Caki2 (cell line): Measurements from ENCODE around the gene CLCN4. TPM values are rescaled to one million over a fixed set of nuclear protein-coding genes. Genes with fewer than 3 reads are reported as not detected.

Experiments
- DNase-seq: peaks from one replicate; pipeline ENCODE4 v3.0.0-alpha.2; 2015; ENCODE audit warnings: low read depth
- in situ Hi-C: cut with HindIII; loops from 2 replicates; pipeline ENCODE4 v1.10.0; 2016; ENCODE audit warnings: low sequenced_read_pairs, low pct_unique_long_range_greater_than_20kb, mixed read lengths
- total RNA-seq: library from RNA; depleted of rRNA; stranded (reverse); fragments of >200 nt; shearing (Covaris generic); gene quantifications from 2 replicates; pipeline ENCODE4 v1.2.3, GENCODE V29; 2014; ENCODE audit warnings: low replicate concordance; rRNA removed

CLCN4 gene
- total RNA-seq: 3.1 and 3.4 TPM in 2 replicates

DNA sequence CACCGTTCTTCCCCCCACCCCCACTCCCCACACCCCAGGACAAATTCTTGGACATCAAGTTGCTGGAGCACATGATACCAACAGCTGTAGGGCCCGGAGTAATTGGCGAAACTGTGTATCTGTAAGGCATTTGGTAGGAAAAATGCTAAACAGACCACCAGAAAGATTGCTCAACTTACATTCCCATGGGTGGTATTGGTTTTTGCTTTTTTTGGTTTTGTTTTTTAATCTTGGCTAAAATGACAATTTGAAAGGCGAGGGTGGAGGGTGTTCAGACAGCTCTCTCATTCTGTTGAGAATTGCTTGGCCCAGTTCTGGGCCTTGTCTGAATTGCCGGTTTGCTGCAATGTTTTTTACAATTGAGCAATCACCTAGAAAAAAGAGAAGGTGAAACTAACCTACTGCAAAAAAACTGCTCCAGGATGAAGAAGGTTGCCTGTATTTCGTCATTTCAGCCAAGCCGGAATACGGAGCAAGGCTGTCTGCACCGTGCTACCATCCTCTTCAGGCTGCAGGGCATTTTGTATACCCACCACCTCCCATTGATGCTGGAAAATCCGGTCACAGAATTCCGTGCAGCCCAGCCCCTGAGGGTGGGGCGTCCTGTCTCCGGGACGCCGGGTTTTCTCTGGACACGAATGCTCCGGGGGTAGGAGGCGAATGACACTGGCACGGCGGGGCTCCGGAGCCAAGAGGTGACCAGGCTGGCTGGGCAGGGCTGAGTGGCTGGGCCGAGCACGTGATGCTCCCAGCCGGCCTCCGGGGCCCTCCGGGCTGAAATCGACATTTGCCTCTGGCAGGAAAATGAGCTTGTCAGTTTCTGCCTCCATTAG, at the start of gene CLCN4:
CLCN4 (plus strand) TSS at position 777 of the 833 bp plus-strand sequence. CDS start 28,058 bp downstream, outside the sequence.
- peak; percentile 57 for DNase-seq
- in situ Hi-C loops: no loop called here

DNA sequence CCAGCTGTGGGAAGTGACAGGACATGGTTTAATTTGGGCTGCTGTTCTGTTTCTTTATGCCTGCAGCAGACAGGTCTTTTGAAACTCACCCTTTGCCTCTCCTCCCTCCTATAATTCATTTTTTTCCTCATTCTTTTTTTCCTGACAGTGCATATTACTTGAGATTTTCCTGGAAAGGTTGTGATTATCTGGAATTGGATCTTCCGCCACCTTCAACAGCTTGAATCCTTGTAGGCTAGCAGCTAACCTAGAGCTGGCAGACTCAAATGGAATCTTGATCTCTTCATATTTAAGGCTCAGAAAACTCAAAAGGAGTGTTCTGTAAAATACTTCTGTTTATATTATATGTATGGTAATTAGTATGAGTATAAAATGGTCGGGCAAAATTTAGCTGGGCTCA, 49.3 kb upstream of the CLCN4 start:
- DNase-seq: no peak
- in situ Hi-C loops: no loop called here

DNA sequence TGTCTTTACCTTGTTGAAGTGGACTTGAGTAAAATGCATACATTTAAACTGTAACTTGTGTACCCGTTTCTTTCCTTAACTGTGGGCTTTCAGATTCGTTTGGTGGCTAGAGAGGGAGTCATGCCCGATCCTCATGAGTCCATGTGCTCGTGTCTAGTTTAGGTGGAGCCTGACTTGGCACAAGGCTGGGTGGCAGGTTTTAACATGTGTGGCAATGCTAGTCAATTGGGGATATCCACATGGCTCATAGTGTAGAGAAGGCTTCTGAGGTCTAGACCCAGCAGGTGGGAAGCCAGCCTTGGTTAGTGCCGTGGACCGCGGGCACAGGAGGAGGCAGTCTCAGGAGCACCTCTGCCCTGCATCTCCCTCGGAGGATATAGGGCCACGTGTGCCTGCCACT, 48.5 kb upstream of the CLCN4 start:
- DNase-seq: no peak
- in situ Hi-C loops: no loop called here

DNA sequence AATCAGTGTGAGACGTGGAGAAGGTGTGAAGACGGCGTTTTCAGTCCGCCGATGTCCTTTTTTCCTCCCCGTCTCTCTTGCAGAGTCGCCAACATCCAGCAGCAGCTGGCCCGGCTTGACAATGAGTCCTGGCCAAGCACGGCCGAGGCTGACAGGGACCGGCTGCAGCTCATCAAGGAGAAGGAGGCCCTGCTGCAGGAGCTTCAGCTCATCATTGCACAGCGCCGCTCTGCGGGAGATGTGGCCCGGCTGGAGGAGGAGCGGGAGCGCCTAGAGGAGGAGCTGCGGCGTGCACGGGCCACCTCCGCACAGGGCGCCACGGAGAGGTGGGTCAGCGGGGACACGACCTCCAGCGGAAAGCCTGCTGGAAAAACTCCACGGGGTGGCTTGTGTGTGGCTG, 47.1 kb upstream of the CLCN4 start:
- in situ Hi-C loops: no loop called here
- DNase-seq: no peak

DNA sequence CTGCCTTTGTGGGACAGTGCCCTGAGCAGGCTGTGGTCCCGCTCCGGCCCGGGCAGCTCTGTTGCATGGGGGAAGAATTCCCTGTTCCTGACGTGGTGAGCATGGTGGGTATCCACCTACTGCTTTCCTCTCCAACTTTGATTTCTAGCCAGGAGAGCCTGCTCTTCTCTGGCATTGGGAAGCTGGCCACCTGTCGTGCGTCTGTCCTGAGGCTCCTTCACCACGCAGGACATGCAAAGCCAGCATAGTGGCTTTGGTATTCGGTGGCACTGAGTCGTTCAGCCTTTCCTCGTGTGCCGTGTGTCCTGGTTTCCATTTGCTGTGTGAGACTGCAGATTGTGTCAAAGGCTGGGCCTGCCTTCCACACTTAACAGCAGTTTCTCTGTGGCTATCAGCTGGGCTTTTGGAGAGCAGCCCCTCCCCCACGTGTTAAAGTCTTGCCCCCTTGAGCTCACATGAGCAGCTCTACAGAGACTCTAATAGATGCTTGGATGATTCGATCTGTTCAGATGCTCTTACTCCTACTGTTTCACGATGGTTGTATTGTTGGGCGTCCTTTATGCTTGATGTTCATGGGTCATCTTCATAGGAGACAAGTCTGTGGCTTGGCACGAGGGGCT, 46.3 kb upstream of the CLCN4 start:
- in situ Hi-C loops: no loop called here

DNA sequence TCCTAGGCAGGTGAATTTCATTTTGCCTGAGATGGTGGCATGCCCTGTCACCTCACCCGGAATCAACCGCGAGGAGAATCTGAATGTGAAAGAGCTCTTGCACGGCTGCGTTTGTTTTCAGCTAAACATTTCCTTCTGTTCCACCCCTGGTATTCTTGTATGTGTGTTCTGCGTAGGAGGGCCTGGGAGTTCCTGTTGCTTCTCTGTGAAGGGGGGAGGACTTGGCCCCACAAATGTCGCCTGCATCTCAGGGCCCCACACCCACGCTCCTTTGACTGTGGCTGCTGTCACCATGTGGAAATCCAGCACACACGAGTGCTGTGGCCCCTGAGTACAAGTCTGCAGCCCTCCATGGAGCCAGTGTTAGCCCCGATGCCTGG, 45.8 kb upstream of the CLCN4 start:
- in situ Hi-C loops: no loop called here
- no peak for DNase-seq

More for the DNA sequence above, 46.3 kb upstream of the CLCN4 start:
- no peak for DNase-seq

DNA sequence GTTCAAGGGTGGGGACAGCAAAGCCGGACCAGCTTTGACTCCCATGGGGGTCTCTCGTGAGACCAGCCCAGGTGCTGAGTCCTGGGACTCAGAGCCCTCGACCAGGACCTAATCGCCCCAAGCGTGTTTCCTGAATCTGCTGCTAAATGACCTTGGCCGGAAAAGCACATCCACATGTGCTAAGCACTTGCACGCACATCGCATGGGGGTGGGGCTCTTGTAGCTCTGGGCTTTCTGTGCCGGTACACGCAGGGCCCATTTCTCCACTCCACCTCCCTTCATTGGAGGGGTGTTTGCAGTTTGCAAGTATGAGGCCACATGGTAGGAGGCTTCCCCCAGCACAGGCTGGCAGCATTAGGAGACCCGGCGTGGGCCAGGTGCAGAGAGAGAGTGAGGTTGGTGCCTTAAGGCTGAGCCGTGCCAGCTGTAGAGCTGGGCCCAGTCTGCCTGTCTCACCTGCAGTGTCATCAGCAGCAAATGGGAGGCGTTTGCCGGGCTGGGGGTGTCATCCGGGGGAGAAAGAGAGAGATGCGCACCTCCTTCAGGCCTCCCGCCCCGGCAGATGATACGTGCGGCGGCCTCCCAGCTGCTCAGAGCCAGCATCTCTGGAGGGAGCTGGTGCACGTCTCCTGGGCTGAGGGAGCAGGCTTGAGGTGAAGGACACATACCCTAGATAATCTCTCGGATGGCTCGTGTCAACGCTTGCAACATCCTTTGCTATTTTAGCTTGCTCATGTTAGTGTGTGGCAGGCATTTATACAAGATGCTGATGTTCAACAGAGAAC, 45.2 kb upstream of the CLCN4 start:
- in situ Hi-C loops: no loop called here
- DNase-seq: no peak

DNA sequence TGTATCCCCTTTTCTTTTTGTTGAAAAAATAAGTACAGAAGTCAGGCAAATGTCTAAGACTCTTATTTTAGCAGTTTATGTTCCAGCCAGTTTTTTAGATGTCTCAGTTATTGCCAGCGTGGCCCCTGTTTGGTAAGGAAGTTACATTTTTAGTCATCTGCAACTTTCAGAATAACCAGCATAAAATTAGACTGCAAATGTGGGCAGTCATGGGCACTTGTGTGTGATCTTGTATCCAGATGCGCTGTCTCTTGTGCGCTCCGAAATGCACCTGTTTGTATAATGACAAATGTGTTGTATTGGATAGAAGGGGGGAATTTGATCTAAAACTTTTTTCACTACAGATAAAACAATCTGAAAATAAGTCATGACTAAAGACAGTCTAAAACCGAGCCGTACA, 44.3 kb upstream of the CLCN4 start:
- DNase-seq: no peak
- in situ Hi-C loops: no loop called here

DNA sequence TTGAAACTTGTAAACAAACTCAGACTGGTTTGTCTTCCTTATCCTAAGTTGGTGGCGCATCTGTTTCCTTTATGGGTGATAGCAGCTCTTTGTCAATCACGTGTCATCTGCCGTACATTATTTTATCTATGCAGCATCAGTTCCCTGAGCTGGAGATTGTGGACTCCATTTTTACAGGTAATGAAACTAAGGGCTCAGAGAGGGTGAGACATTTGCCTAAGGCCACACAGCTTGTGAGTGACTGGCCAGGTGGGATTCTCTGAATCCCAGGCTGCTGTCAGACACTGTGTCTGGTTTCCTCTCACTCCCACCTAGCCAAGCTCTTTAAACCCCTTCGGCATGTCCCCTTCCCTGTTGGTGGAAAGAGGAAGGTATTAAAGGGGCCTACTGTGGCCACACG, 41.7 kb upstream of the CLCN4 start:
- in situ Hi-C loops: no loop called here
- no peak for DNase-seq

DNA sequence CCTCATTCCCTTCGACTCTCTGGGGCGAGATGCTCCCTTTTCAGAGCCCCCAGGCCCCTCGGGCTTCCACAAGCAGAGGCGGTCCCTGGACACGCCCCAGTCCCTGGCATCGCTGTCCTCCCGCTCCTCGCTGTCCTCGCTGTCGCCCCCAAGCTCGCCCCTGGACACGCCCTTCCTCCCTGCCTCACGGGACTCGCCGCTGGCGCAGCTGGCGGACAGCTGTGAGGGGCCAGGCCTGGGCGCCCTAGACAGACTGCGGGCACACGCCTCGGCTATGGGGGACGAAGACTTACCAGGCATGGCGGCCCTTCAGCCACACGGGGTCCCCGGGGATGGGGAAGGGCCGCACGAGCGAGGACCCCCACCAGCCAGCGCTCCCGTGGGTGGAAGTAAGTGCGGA, 39.5 kb upstream of the CLCN4 start:
- in situ Hi-C loops: no loop called here
- DNase-seq: no peak

DNA sequence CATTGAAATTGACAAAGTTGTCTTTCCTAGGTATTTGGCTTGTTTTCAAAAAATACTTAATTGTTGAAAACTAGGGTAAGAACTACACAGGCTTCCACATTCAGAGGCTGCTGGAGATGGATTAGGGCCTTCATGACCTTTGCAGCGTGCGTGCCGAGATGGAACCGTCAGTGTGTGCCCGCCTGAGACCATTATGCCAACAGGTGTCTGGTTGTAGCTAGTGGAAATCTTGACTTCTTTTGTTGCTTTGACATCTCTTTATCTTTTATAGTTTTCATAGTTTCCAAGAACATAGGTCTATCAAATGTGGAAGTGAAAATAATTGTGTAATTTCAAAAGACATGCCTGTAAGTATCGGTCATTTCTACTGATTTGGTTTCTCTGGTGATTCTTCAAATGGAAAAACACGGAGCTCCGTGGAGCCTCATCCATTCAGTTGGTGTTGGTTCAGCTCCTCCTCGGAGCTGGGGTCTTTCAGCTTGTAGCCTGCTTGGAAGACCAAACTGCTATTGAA, 38.9 kb upstream of the CLCN4 start:
- DNase-seq: no peak
- in situ Hi-C loops: no loop called here

DNA sequence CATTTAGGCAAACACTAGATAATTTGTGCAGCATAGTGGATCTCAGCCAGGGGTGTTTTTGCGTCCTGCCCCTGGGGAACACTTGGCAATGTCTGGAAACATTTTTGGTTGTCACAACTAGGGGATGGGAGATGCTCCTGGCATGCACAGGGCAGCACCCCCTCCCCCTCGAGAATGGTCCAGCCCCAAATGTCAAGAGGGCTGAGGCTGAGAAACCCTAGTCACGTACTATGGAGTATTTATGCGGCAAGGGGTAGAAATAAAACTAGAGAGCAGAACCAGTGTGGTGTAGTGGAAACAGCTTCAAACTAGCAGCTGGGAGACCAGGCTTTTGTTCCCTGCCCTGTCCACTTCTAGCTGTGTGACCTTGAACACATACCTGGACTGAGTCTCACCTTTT, 38.2 kb upstream of the CLCN4 start:
- no peak for DNase-seq
- in situ Hi-C loops: no loop called here

DNA sequence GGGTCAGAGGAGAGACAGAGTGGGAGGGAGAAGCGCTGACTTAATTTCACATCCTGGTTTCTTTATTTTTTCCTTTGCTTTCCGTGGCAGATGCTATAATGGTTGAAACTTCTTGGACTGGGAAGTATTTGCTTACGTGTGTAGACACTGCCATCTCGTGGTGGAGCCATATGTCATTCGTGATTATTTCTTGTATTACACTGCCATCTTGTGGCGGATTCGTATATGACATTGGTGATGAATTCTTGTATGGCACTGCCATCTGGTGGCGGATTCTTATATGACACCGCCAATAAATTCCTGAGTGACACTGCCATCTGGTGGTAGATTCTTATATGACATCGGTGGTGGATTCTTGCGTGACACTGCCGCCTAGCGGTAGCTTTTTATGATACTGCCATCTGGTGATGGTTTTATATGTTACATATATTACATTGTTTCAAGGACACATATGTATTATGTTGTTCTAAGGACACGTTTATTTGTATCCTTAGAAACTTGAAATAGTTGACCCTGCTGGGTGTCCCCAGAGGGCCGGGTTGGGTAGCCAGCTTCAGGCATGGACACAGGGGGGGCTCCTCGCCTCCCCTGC, 37.3 kb upstream of the CLCN4 start:
- peak; percentile 68 for DNase-seq
- in situ Hi-C loops: no loop called here

DNA sequence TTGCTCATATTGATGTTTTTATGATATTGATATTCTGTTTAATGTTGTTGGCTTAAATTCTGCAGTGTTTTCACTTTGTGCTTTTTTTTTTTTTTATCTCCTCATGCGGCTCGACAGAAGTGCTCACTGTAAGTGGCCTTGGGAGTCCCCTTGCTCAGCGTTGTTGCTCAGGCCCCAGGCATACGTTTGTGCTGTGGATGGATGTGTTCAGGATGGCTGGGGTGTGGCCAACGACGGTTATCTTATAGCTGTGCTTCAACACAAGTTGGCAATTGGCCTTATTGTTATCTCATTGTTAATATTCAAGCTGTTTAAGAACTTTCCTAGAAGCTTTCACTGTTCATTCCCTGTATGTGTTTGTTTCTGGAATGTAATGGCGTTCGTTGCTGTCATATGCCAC, 36.4 kb upstream of the CLCN4 start:
- in situ Hi-C loops: no loop called here
- DNase-seq: no peak

DNA sequence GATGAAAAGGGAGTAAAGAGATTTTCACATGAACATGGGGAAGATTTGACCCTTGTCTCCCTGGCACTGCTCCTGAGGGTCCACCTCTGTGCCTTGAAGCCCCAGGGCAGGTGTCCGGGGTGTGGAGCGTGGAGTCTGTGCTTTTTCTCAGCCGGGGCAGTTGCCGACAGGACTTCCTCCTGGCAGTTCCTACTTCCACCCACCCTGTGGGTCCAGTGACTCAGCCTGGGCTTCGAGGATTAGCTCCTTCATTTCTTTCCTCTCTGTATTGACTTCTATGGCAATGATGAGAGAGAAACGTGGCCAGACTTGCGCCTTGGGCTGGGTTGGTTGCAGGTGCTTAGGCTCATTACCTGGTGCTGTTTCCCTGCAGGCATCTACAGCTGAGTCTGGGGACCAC, 35.9 kb upstream of the CLCN4 start:
- in situ Hi-C loops: no loop called here
- no peak for DNase-seq

DNA sequence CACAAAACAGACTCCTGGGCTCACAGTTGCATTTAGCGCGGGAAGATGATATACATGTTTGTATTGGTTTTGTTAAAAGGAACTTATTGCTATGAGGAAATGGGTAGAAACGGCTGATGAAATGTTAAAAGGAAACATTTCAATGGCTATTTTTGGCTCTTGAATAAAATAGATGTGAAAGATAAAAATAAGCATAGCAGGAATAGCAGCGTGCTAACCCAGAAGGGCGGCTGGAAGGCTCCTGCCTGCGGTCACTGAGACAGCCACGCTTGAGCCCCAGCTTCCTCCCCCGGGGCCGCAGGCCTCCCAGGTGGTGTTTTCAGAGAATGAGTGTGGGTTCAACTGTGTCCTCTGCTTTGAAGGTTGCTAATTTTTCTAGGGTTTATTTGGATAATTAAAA, 35.0 kb upstream of the CLCN4 start:
- no peak for DNase-seq
- in situ Hi-C loops: no loop called here

DNA sequence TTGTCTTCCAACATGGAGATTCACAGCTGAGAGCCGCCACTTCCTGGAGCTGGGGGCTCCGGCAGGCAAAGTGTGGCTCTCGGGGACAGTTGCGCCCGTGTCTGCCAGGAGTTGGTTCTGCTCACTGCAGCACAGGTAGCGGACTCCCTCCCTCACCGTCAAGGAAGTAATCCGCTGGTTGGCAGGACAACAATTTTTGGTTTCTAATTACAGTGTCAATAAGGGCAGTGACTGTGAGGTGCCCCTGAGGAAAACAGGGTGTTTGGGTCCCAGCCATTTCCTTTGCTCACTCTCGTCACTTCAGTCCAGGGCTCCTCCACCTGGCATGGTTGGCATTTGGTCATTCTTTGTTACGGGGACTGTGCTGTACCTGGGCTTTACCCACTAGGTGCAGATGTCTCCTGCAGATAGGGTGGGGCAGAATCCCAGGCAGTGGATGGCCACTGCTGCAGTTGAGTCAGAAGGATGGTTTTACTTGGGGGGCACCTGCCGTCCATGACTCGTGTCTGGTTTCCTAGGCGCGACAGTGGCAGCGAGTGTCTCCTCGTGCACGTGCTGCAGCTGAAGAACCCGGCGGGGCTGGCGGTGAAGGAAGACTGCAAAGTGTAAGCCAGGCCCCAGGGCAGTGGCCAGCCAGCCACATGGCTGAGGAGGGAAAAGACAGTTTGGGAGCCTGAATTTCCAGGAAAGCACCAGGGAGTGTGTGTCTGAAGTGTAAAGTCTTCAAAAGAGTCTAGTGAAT, 32.1 kb upstream of the CLCN4 start:
- no peak for DNase-seq
- in situ Hi-C loops: no loop called here

DNA sequence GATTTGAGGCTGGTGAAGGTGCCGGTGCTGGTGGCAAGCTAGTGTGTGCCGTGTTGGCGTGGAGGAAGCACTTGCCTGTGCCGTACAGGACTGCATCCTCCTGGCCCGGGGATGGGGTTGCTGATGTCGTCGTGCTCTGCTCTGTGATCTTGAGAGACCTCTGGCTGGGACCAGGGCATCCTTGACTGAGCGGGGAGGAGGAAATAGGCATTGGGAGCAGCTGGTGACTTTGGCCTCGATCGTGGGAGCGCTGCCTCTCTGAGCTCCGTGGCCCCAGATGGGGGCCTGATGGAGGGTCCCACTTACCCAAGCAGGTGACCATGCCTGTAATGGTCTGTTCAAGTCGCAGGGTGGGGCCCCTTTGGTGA, 31.5 kb upstream of the CLCN4 start:
- in situ Hi-C loops: no loop called here
- no peak for DNase-seq
